Uterus (tissue), 4 donors: ENCODE measurements around the gene DLD. TPM values are rescaled to one million over a fixed set of nuclear protein-coding genes. Genes with fewer than 3 reads are reported as not detected.
"Not testable (repeated sequence)": the region's sequence is repeated elsewhere in the genome, so short reads cannot be mapped to it uniquely, and the experiment has no call there.

Source experiments
- DNase-seq, 2 donors: peaks; one replicate each; pipeline ENCODE4 v3.0.0-alpha.2; 2019 to 2020
- H3K27ac ChIP-seq, 2 donors: fragments of 200-600 bp; sonication (generic); 1 replicate in 1 of 2; 2 replicates in 1 of 2; pipeline ENCODE4 v1.5.1; 2016 to 2018
- H3K27me3 ChIP-seq, 2 donors: fragments of 200-600 bp; sonication (generic); one replicate each; pipeline ENCODE4 v1.5.1; 2018 to 2019; ENCODE audit warnings: control low read depth in 1 of 2
- H3K36me3 ChIP-seq, 2 donors: fragments of 200-600 bp; sonication (generic); one replicate each; pipeline ENCODE4 v1.5.1; 2019; ENCODE audit warnings: control low read depth in 1 of 2
- H3K4me1 ChIP-seq, 2 donors: fragments of 200-600 bp; sonication (generic); one replicate each; pipeline ENCODE4 v1.5.1; 2018 to 2019; ENCODE audit warnings: control low read depth in 1 of 2
- H3K4me3 ChIP-seq, 2 donors: fragments of 200-600 bp; sonication (generic); 1 replicate in 1 of 2; 2 replicates in 1 of 2; pipeline ENCODE4 v1.5.1; 2018 to 2019; ENCODE audit warnings: mild to moderate bottlenecking in 1 of 2
- H3K9me3 ChIP-seq, 2 donors: fragments of 200-600 bp; sonication (generic); one replicate each; pipeline ENCODE4 v1.5.1; 2019; ENCODE audit warnings: control low read depth in 1 of 2
- CTCF ChIP-seq, 4 experiments: fragments of 200-600 bp in 2 of 4; fragments of 450-650 bp in 2 of 4; sonication (generic) in 2 of 4; IDR thresholded peaks; one replicate each; pipeline ENCODE4 v1.5.1; 2016 to 2019; ENCODE audit warnings: antibody characterized with exemption in 4 of 4, mild to moderate bottlenecking in 2 of 4, moderate library complexity in 1 of 4
- POLR2A ChIP-seq, 2 donors: fragments of 450-650 bp; IDR thresholded peaks; one replicate each; pipeline ENCODE4 v1.6.1; 2016; ENCODE audit warnings: antibody characterized with exemption in 2 of 2, mild to moderate bottlenecking in 1 of 2, moderate library complexity in 1 of 2
- intact Hi-C: fragments of 100-400 bp; cut with DNase I; formaldehyde crosslinking; loops from one replicate; pipeline ENCODE4 v1.15.1; 2023; ENCODE audit warnings: low total_unique reads
- total RNA-seq, 4 donors: library from RNA; depleted of rRNA in 3 of 4; stranded (reverse); fragments of >200 nt in 3 of 4; gene quantifications; one replicate each; pipeline versions ENCODE4 v1.1.0 to v1.2.4, GENCODE V29; 2014 to 2023
- donor health status: DM: yes; HTN: yes; CAD: no.

DLD gene
- total RNA-seq, result 100 to 1,000 TPM in 1 of 4 donors, 10 to 100 TPM in 3; 50.2 to 127 (median 64.3) TPM

- intact Hi-C loops, result no loop called here
- H3K36me3 ChIP-seq, result no peaks in the 10 kb centered on the region
Measured at GRCh38 chr7:107890962-107891635, at the start of gene DLD. Gene DLD (plus strand): TSS chr7:107891183. CDS start chr7:107891251, 68 bp downstream.

GRCh38 chr7:107842213-107842612 is 48.8 kb upstream of the DLD start:
- no peak overlapping the region for H3K4me3 ChIP-seq
- H3K27me3 ChIP-seq, result no peaks in the 10 kb centered on the region
- H3K9me3 ChIP-seq, result no peaks in the 10 kb centered on the region
- TF ChIP-seq CTCF (IDR thresholded peaks at IDR 0.05) (no peak), POLR2A (IDR thresholded peaks at IDR 0.05) (no peak)
- no peaks in the 10 kb centered on the region for H3K36me3 ChIP-seq
- no peaks in the 10 kb centered on the region for H3K4me1 ChIP-seq
- H3K27ac ChIP-seq, result no peak overlapping the region
- intact Hi-C loops, result no loop called here
- no peak for DNase-seq

More at GRCh38 chr7:107890962-107891635, at the start of gene DLD:
- Histone ChIP-seq H3K27me3 (no peaks in the 10 kb centered on the region), H3K9me3 (no peaks in the 10 kb centered on the region), H3K4me1 (peaks cover 4 to 6% of the 10 kb centered on the region in 2 donors), H3K4me3 (peak within 1 kb of the TSS; percentile 76 to 88), H3K27ac (peak within 1 kb of the TSS; percentile 87 to 94)
- TF ChIP-seq POLR2A (IDR thresholded peaks at IDR 0.05) (peak; percentile 75 to 93), CTCF (IDR thresholded peaks at IDR 0.05) (peak in 1 of 4 experiments; percentile 16)
- DNase-seq, result peak; percentile 92 to 93

GRCh38 chr7:107843184-107843583 is 47.8 kb upstream of the DLD start:
- DNase-seq, result no peak
- intact Hi-C loops, result no loop called here
- Histone ChIP-seq H3K36me3 (no peaks in the 10 kb centered on the region), H3K4me3 (no peak overlapping the region), H3K27me3 (no peaks in the 10 kb centered on the region), H3K27ac (no peak overlapping the region), H3K9me3 (no peaks in the 10 kb centered on the region), H3K4me1 (no peaks in the 10 kb centered on the region)
- TF ChIP-seq POLR2A (IDR thresholded peaks at IDR 0.05), result no peak
- TF ChIP-seq CTCF (IDR thresholded peaks at IDR 0.05), result no peak

- Histone ChIP-seq H3K27ac (no peak overlapping the region), H3K9me3 (no peaks in the 10 kb centered on the region), H3K36me3 (no peaks in the 10 kb centered on the region), H3K4me1 (no peaks in the 10 kb centered on the region), H3K4me3 (no peak overlapping the region), H3K27me3 (no peaks in the 10 kb centered on the region)
- DNase-seq, result no peak
- TF ChIP-seq CTCF (IDR thresholded peaks at IDR 0.05), result no peak
- TF ChIP-seq POLR2A (IDR thresholded peaks at IDR 0.05), result no peak
- intact Hi-C loops, result no loop called here
Measured at GRCh38 chr7:107846324-107846723, 44.7 kb upstream of the DLD start.

- no peaks in the 10 kb centered on the region for H3K27me3 ChIP-seq
- intact Hi-C loops, result no loop called here
- DNase-seq, result no peak
- no peaks in the 10 kb centered on the region for H3K9me3 ChIP-seq
- H3K27ac ChIP-seq, result no peak overlapping the region
- H3K4me3 ChIP-seq, result no peak overlapping the region
- TF ChIP-seq CTCF (IDR thresholded peaks at IDR 0.05), result no peak
- no peak for TF ChIP-seq POLR2A (IDR thresholded peaks at IDR 0.05)
- H3K36me3 ChIP-seq, result no peaks in the 10 kb centered on the region
- H3K4me1 ChIP-seq, result no peaks in the 10 kb centered on the region
Measured at GRCh38 chr7:107847168-107847835, 43.7 kb upstream of the DLD start.

GRCh38 chr7:107847836-107848175 is 43.2 kb upstream of the DLD start:
- intact Hi-C loops, H3K27me3 ChIP-seq, H3K27ac ChIP-seq, H3K4me1 ChIP-seq, DNase-seq, H3K36me3 ChIP-seq, H3K9me3 ChIP-seq, H3K4me3 ChIP-seq: not testable (repeated sequence)

GRCh38 chr7:107848211-107848610 is 42.8 kb upstream of the DLD start:
- H3K9me3 ChIP-seq, DNase-seq, intact Hi-C loops, H3K27ac ChIP-seq, H3K36me3 ChIP-seq, H3K27me3 ChIP-seq, H3K4me3 ChIP-seq, H3K4me1 ChIP-seq: not testable (repeated sequence)
